ENCODE measurements around the gene THOP1.

Gene THOP1

GRCh38 chr19:2806736-2807378 is 21.6 kb downstream of the THOP1 start:
- H3K36me3 ChIP-seq (ENCODE audit: low read depth), result peaks cover 35% of the 10 kb centered on the region
- no peaks in the 10 kb centered on the region for H3K9me3 ChIP-seq (ENCODE audit: severe bottlenecking)
- ATAC-seq (ENCODE audit: low read depth), result no peak
- no peaks in the 10 kb centered on the region for H3K27me3 ChIP-seq (ENCODE audit: insufficient read depth, poor library complexity, severe bottlenecking)
- peak; percentile 45 for DNase-seq (ENCODE audit: low spot score)
- H3K4me3 ChIP-seq (ENCODE audit: severe bottlenecking), result no peak overlapping the region
- H3K27ac ChIP-seq (ENCODE audit: poor library complexity, severe bottlenecking), result no peak overlapping the region
- H3K4me1 ChIP-seq (ENCODE audit: insufficient read depth, poor library complexity, severe bottlenecking), result no peaks in the 10 kb centered on the region
- TF ChIP-seq, protein P1, sequence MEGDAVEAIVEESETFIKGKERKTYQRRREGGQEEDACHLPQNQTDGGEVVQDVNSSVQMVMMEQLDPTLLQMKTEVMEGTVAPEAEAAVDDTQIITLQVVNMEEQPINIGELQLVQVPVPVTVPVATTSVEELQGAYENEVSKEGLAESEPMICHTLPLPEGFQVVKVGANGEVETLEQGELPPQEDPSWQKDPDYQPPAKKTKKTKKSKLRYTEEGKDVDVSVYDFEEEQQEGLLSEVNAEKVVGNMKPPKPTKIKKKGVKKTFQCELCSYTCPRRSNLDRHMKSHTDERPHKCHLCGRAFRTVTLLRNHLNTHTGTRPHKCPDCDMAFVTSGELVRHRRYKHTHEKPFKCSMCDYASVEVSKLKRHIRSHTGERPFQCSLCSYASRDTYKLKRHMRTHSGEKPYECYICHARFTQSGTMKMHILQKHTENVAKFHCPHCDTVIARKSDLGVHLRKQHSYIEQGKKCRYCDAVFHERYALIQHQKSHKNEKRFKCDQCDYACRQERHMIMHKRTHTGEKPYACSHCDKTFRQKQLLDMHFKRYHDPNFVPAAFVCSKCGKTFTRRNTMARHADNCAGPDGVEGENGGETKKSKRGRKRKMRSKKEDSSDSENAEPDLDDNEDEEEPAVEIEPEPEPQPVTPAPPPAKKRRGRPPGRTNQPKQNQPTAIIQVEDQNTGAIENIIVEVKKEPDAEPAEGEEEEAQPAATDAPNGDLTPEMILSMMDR (IDR thresholded peaks at IDR 0.05; ENCODE audit: poor library complexity, severe bottlenecking), result no peak

GRCh38 chr19:2807379-2808128 is 22.3 kb downstream of the THOP1 start:
- Histone ChIP-seq H3K36me3 (ENCODE audit: low read depth) (peaks cover 35% of the 10 kb centered on the region), H3K9me3 (ENCODE audit: severe bottlenecking) (no peaks in the 10 kb centered on the region), H3K4me3 (ENCODE audit: severe bottlenecking) (no peak overlapping the region), H3K27me3 (ENCODE audit: insufficient read depth, poor library complexity, severe bottlenecking) (no peaks in the 10 kb centered on the region), H3K4me1 (ENCODE audit: insufficient read depth, poor library complexity, severe bottlenecking) (no peaks in the 10 kb centered on the region), H3K27ac (ENCODE audit: poor library complexity, severe bottlenecking) (no peak overlapping the region)
- ATAC-seq (ENCODE audit: low read depth), result no peak
- no peak for DNase-seq (ENCODE audit: low spot score)
- TF ChIP-seq, protein P1 (IDR thresholded peaks at IDR 0.05; ENCODE audit: poor library complexity, severe bottlenecking), result no peak

- Histone ChIP-seq H3K4me3 (ENCODE audit: severe bottlenecking) (no peak overlapping the region), H3K4me1 (ENCODE audit: insufficient read depth, poor library complexity, severe bottlenecking) (no peaks in the 10 kb centered on the region), H3K27me3 (ENCODE audit: insufficient read depth, poor library complexity, severe bottlenecking) (no peaks in the 10 kb centered on the region), H3K9me3 (ENCODE audit: severe bottlenecking) (no peaks in the 10 kb centered on the region), H3K27ac (ENCODE audit: poor library complexity, severe bottlenecking) (no peak overlapping the region), H3K36me3 (ENCODE audit: low read depth) (peaks cover 29% of the 10 kb centered on the region)
- ATAC-seq (ENCODE audit: low read depth) (no peak), DNase-seq (ENCODE audit: low spot score) (no peak)
- TF ChIP-seq, protein P1 (IDR thresholded peaks at IDR 0.05; ENCODE audit: poor library complexity, severe bottlenecking), result no peak
These were observed 23.0 kb downstream of the THOP1 start for GRCh38 chr19:2808129-2808941.

GRCh38 chr19:2809387-2810140 is 24.3 kb downstream of the THOP1 start:
- TF ChIP-seq, protein P1 (IDR thresholded peaks at IDR 0.05; ENCODE audit: poor library complexity, severe bottlenecking), result no peak
- Histone ChIP-seq H3K4me3 (ENCODE audit: severe bottlenecking) (no peak overlapping the region), H3K9me3 (ENCODE audit: severe bottlenecking) (no peaks in the 10 kb centered on the region), H3K4me1 (ENCODE audit: insufficient read depth, poor library complexity, severe bottlenecking) (no peaks in the 10 kb centered on the region), H3K36me3 (ENCODE audit: low read depth) (peaks cover 29% of the 10 kb centered on the region), H3K27me3 (ENCODE audit: insufficient read depth, poor library complexity, severe bottlenecking) (no peaks in the 10 kb centered on the region), H3K27ac (ENCODE audit: poor library complexity, severe bottlenecking) (no peak overlapping the region)
- DNase-seq (ENCODE audit: low spot score) (peak; percentile 58), ATAC-seq (ENCODE audit: low read depth) (no peak)
